HG03354 (cell line): Measurements from ENCODE around the gene PTPRC.
"Not testable (repeated sequence)": the region's sequence is repeated elsewhere in the genome, so short reads cannot be mapped to it uniquely, and the experiment has no call there.

Experiments used
- ATAC-seq: cut with Tn5 transposase; IDR thresholded peaks from one replicate; pipeline ENCODE4 v1.9.1; 2021; ENCODE audit warnings: mild to moderate bottlenecking; ENCODE audit not compliant: unreplicated experiment, poor library complexity, severe bottlenecking

PTPRC gene

GRCh38 chr1:198638894-198639635, at the start of gene PTPRC:
TSS of gene PTPRC (plus strand) at chr1:198639040. CDS start at chr1:198639269, 229 bp downstream.
- peak; percentile 73 for ATAC-seq

- ATAC-seq, result no peak
Measured at GRCh38 chr1:198590454-198590853, 48.4 kb upstream of the PTPRC start.

- ATAC-seq, result no peak
Measured at GRCh38 chr1:198595765-198596164, 43.1 kb upstream of the PTPRC start.

- ATAC-seq, result peak; percentile 27
Measured at GRCh38 chr1:198597690-198598430, 41.0 kb upstream of the PTPRC start.

GRCh38 chr1:198598796-198599321, 40.0 kb upstream of the PTPRC start:
- ATAC-seq, result peak; percentile 83

GRCh38 chr1:198599749-198600148, 39.1 kb upstream of the PTPRC start:
- ATAC-seq, result no peak

- ATAC-seq, result no peak
Measured at GRCh38 chr1:198600906-198601305, 37.9 kb upstream of the PTPRC start.

- ATAC-seq, result not testable (repeated sequence)
Measured at GRCh38 chr1:198601310-198601709, 37.5 kb upstream of the PTPRC start.

- ATAC-seq, result no peak
Measured at GRCh38 chr1:198601936-198602889, 36.6 kb upstream of the PTPRC start.

- ATAC-seq, result no peak
Measured at GRCh38 chr1:198604975-198605374, 33.9 kb upstream of the PTPRC start.

- no peak for ATAC-seq
Measured at GRCh38 chr1:198605406-198605805, 33.4 kb upstream of the PTPRC start.

GRCh38 chr1:198606020-198606438, 32.8 kb upstream of the PTPRC start:
- no peak for ATAC-seq

GRCh38 chr1:198607714-198608113, 31.1 kb upstream of the PTPRC start:
- ATAC-seq, result no peak

GRCh38 chr1:198610362-198610761, 28.5 kb upstream of the PTPRC start:
- no peak for ATAC-seq

GRCh38 chr1:198611219-198611618, 27.6 kb upstream of the PTPRC start:
- ATAC-seq, result no peak

- peak; percentile 77 for ATAC-seq
Measured at GRCh38 chr1:198612471-198613260, 26.2 kb upstream of the PTPRC start.

GRCh38 chr1:198617406-198617805, 21.4 kb upstream of the PTPRC start:
- no peak for ATAC-seq

GRCh38 chr1:198619375-198620140, 19.3 kb upstream of the PTPRC start:
- ATAC-seq, result no peak
